ENCODE results near the gene TNNT2. TPM values are rescaled to one million over a fixed set of nuclear protein-coding genes. Genes with fewer than 3 reads are reported as not detected.

Gene TNNT2
- total and polyA plus RNA-seq, 4 donors, result 0.17 to 0.28 (median 0.25) TPM; not detected in 1

- DNase-seq (ENCODE audit: low spot score), result no peak
- TF ChIP-seq JUND (IDR thresholded peaks at IDR 0.05) (no peak), YY1 (IDR thresholded peaks at IDR 0.05) (no peak), FOXA1 (IDR thresholded peaks at IDR 0.05) (no peak)
- Histone ChIP-seq H3K27ac (ENCODE audit: low read depth in 1 of 2, low read length in 2 of 2) (no peak overlapping the region), H3K36me3 (ENCODE audit: control insufficient read depth in 4 of 4, insufficient read depth in 3 of 4, low read depth in 1 of 4, low read length in 3 of 4) (no peaks in the 10 kb centered on the region), H3K27me3 (ENCODE audit: control insufficient read depth in 4 of 4, insufficient read depth in 4 of 4, low read length in 3 of 4) (no peaks in the 10 kb centered on the region), H3K9ac (ENCODE audit: low read depth in 1 of 2, low read length in 2 of 2) (no peak overlapping the region), H3K9me3 (ENCODE audit: control insufficient read depth in 4 of 4, low read length in 3 of 4) (no peaks in the 10 kb centered on the region), H3K4me1 (ENCODE audit: control insufficient read depth in 4 of 4, insufficient read depth in 4 of 4, low read length in 3 of 4) (no peaks in the 10 kb centered on the region), H3K4me3 (ENCODE audit: low read depth in 1 of 3, low read length in 3 of 3) (no peak overlapping the region)
- 97% methylated on average over 4 of the region's 4 CpGs for WGBS
These were observed 53.2 kb downstream of the TNNT2 start for GRCh38 chr1:201324306-201324705.

GRCh38 chr1:201322653-201323510 is 54.6 kb downstream of the TNNT2 start:
- no peak for DNase-seq (ENCODE audit: low spot score)

GRCh38 chr1:201321826-201322390 is 55.6 kb downstream of the TNNT2 start:
- Histone ChIP-seq H3K9me3 (ENCODE audit: control insufficient read depth in 4 of 4, low read length in 3 of 4) (no peaks in the 10 kb centered on the region), H3K9ac (ENCODE audit: low read depth in 1 of 2, low read length in 2 of 2) (no peak overlapping the region), H3K4me1 (ENCODE audit: control insufficient read depth in 4 of 4, insufficient read depth in 4 of 4, low read length in 3 of 4) (no peaks in the 10 kb centered on the region), H3K27ac (ENCODE audit: low read depth in 1 of 2, low read length in 2 of 2) (no peak overlapping the region), H3K36me3 (ENCODE audit: control insufficient read depth in 4 of 4, insufficient read depth in 3 of 4, low read depth in 1 of 4, low read length in 3 of 4) (no peaks in the 10 kb centered on the region), H3K27me3 (ENCODE audit: control insufficient read depth in 4 of 4, insufficient read depth in 4 of 4, low read length in 3 of 4) (no peaks in the 10 kb centered on the region), H3K4me3 (ENCODE audit: low read depth in 1 of 3, low read length in 3 of 3) (no peak overlapping the region)
- no peak for DNase-seq (ENCODE audit: low spot score)
- WGBS, result 87% methylated on average over 15 of the region's 15 CpGs
- TF ChIP-seq NR2F2 (IDR thresholded peaks at IDR 0.05), result no peak
- TF ChIP-seq CTCF (IDR thresholded peaks at IDR 0.05; ENCODE audit: low read depth, low read length, missing input control), result no peak
- TF ChIP-seq ZBTB33 (IDR thresholded peaks at IDR 0.05), result no peak
- TF ChIP-seq REST (IDR thresholded peaks at IDR 0.05), result no peak
- no peak for TF ChIP-seq SP1 (IDR thresholded peaks at IDR 0.05)
- no peak for TF ChIP-seq HNF4A (conservative IDR thresholded peaks at IDR 0.05)
- TF ChIP-seq RXRA (IDR thresholded peaks at IDR 0.05), result no peak
- no peak for TF ChIP-seq YY1 (IDR thresholded peaks at IDR 0.05)

More at GRCh38 chr1:201322653-201323510, 54.6 kb downstream of the TNNT2 start:
- H3K9ac ChIP-seq (ENCODE audit: low read depth in 1 of 2, low read length in 2 of 2), result no peak overlapping the region
- no peaks in the 10 kb centered on the region for H3K36me3 ChIP-seq (ENCODE audit: control insufficient read depth in 4 of 4, insufficient read depth in 3 of 4, low read depth in 1 of 4, low read length in 3 of 4)
- H3K4me1 ChIP-seq (ENCODE audit: control insufficient read depth in 4 of 4, insufficient read depth in 4 of 4, low read length in 3 of 4), result no peaks in the 10 kb centered on the region
- no peaks in the 10 kb centered on the region for H3K9me3 ChIP-seq (ENCODE audit: control insufficient read depth in 4 of 4, low read length in 3 of 4)
- 88% methylated on average over 12 of the region's 12 CpGs for WGBS
- no peak overlapping the region for H3K4me3 ChIP-seq (ENCODE audit: low read depth in 1 of 3, low read length in 3 of 3)
- no peaks in the 10 kb centered on the region for H3K27me3 ChIP-seq (ENCODE audit: control insufficient read depth in 4 of 4, insufficient read depth in 4 of 4, low read length in 3 of 4)
- no peak overlapping the region for H3K27ac ChIP-seq (ENCODE audit: low read depth in 1 of 2, low read length in 2 of 2)
- TF ChIP-seq RAD21 (IDR thresholded peaks at IDR 0.05), result no peak
- no peak for TF ChIP-seq JUND (IDR thresholded peaks at IDR 0.05)
- TF ChIP-seq HNF4A (conservative IDR thresholded peaks at IDR 0.05), result no peak
- no peak for TF ChIP-seq TAF1 (conservative IDR thresholded peaks at IDR 0.05)
- TF ChIP-seq CTCF (IDR thresholded peaks at IDR 0.05; ENCODE audit: low read depth, low read length, missing input control), result no peak
- no peak for TF ChIP-seq SP1 (IDR thresholded peaks at IDR 0.05)
- TF ChIP-seq MAX (IDR thresholded peaks at IDR 0.05), result no peak
